Neural progenitor cell (in vitro differentiated cells): Measurements from ENCODE around the gene VPS45.
"Not testable (repeated sequence)": the region's sequence is repeated elsewhere in the genome, so short reads cannot be mapped to it uniquely, and the experiment has no call there.

Source experiments
- EZH2phosphoT487 ChIP-seq: fragments of 200-600 bp; sonication (generic); IDR thresholded peaks from 2 replicates; pipeline ENCODE4 v1.6.1; 2017; ENCODE audit warnings: antibody characterized with exemption
- TF ChIP-seq, protein P1 (sequence below): fragments of 200-600 bp; sonication (generic); IDR thresholded peaks from 2 replicates; pipeline ENCODE4 v1.5.1; 2017; ENCODE audit warnings: antibody characterized with exemption, mild to moderate bottlenecking

DNA sequence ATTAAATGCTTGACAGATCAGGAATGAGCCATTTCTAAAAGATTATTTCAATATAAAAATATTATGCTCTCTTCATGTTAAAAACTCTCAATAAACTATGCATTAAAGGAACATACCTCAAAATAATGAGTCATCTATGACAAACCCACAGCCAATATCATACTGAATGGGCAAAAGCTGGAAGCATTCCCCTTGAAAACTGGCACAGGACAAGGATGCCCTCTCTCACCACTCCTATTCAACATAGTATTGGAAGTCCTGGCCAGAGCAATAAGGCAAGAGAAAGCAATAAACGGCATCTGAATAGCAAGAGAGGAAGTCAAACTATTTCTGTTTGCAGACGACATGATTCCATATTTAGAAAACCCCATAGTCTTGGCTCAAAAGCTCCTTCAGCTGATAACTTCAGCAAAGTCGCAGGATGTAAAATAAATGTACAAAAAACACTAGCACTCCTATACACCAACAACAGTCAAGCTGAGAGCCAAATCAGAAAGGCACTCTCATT lies 15.6 kb upstream of the VPS45 start:
- TF ChIP-seq, protein P1, sequence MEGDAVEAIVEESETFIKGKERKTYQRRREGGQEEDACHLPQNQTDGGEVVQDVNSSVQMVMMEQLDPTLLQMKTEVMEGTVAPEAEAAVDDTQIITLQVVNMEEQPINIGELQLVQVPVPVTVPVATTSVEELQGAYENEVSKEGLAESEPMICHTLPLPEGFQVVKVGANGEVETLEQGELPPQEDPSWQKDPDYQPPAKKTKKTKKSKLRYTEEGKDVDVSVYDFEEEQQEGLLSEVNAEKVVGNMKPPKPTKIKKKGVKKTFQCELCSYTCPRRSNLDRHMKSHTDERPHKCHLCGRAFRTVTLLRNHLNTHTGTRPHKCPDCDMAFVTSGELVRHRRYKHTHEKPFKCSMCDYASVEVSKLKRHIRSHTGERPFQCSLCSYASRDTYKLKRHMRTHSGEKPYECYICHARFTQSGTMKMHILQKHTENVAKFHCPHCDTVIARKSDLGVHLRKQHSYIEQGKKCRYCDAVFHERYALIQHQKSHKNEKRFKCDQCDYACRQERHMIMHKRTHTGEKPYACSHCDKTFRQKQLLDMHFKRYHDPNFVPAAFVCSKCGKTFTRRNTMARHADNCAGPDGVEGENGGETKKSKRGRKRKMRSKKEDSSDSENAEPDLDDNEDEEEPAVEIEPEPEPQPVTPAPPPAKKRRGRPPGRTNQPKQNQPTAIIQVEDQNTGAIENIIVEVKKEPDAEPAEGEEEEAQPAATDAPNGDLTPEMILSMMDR, result not testable (repeated sequence)
- TF ChIP-seq EZH2phosphoT487, result not testable (repeated sequence)
